Ectodermal cell (in vitro differentiated cells): ENCODE measurements around the gene BEST1.

Source experiments
- H3K27ac ChIP-seq: 2 replicates; pipeline ENCODE4 v1.7.0; 2013; ENCODE audit warnings: mild to moderate bottlenecking, low read depth, low read length; ENCODE audit not compliant: insufficient read depth, poor library complexity, severe bottlenecking
- H3K27me3 ChIP-seq: 2 replicates; pipeline ENCODE4 v1.7.0; 2013; ENCODE audit warnings: mild to moderate bottlenecking, low read length; ENCODE audit not compliant: insufficient read depth, control insufficient read depth, poor library complexity, severe bottlenecking
- H3K36me3 ChIP-seq: one replicate; pipeline ENCODE4 v1.7.0; 2013; ENCODE audit warnings: low read length; ENCODE audit not compliant: control insufficient read depth, insufficient read depth
- H3K4me1 ChIP-seq: one replicate; pipeline ENCODE4 v1.7.0; 2013; ENCODE audit warnings: low read length; ENCODE audit not compliant: control insufficient read depth, insufficient read depth
- H3K4me3 ChIP-seq: 2 replicates; pipeline ENCODE4 v1.7.0; 2013; ENCODE audit warnings: low read depth, low read length, control low read depth; ENCODE audit not compliant: insufficient read depth
- H3K9me3 ChIP-seq: 2 replicates; pipeline ENCODE4 v1.7.0; 2013; ENCODE audit warnings: mild to moderate bottlenecking, low read length, moderate library complexity; ENCODE audit not compliant: control insufficient read depth
- WGBS, 2 experiments: methylation state at CpG; one replicate each; pipeline ENCODE4 v1.1.7; 2013; ENCODE audit warnings: missing lambda C conversion rate in 2 of 2; 5-methylcytosine and 5-hydroxymethylcytosine counted together

The BEST1 gene

GRCh38 chr11:61923166-61924063, 26.7 kb upstream of the BEST1 start:
- no peaks in the 10 kb centered on the region for H3K36me3 ChIP-seq
- no peaks in the 10 kb centered on the region for H3K9me3 ChIP-seq
- peaks cover 3% of the 10 kb centered on the region for H3K27me3 ChIP-seq
- H3K4me1 ChIP-seq: peaks cover 24% of the 10 kb centered on the region
- WGBS, 2 experiments: 38% methylated on average over 18 of the region's 18 CpGs
- peak overlapping the region; percentile 36 for H3K27ac ChIP-seq
- H3K4me3 ChIP-seq: no peak overlapping the region

- Histone ChIP-seq H3K27ac (no peak overlapping the region), H3K4me1 (peaks cover 20% of the 10 kb centered on the region), H3K4me3 (no peak overlapping the region), H3K36me3 (no peaks in the 10 kb centered on the region), H3K27me3 (no peaks in the 10 kb centered on the region), H3K9me3 (no peaks in the 10 kb centered on the region)
- WGBS, 2 experiments: 83 to 85% methylated on average over 6 of the region's 6 CpGs
Measured at GRCh38 chr11:61924064-61924455, 26.1 kb upstream of the BEST1 start.

GRCh38 chr11:61925736-61926135, 24.4 kb upstream of the BEST1 start:
- 88 to 91% methylated on average over 2 of the region's 2 CpGs for WGBS, 2 experiments
- no peaks in the 10 kb centered on the region for H3K27me3 ChIP-seq
- H3K4me3 ChIP-seq: no peak overlapping the region

GRCh38 chr11:61926235-61926634, 23.9 kb upstream of the BEST1 start:
- no peaks in the 10 kb centered on the region for H3K27me3 ChIP-seq
- no peaks in the 10 kb centered on the region for H3K36me3 ChIP-seq
- WGBS, 2 experiments: 89 to 95% methylated on average over 3 of the region's 3 CpGs
- H3K4me3 ChIP-seq: no peak overlapping the region
- H3K4me1 ChIP-seq: peaks cover 17% of the 10 kb centered on the region
- H3K9me3 ChIP-seq: no peaks in the 10 kb centered on the region
- H3K27ac ChIP-seq: no peak overlapping the region

More at GRCh38 chr11:61925736-61926135, 24.4 kb upstream of the BEST1 start:
- peaks cover 17% of the 10 kb centered on the region for H3K4me1 ChIP-seq
- H3K9me3 ChIP-seq: no peaks in the 10 kb centered on the region
- H3K27ac ChIP-seq: no peak overlapping the region
- no peaks in the 10 kb centered on the region for H3K36me3 ChIP-seq

DNA sequence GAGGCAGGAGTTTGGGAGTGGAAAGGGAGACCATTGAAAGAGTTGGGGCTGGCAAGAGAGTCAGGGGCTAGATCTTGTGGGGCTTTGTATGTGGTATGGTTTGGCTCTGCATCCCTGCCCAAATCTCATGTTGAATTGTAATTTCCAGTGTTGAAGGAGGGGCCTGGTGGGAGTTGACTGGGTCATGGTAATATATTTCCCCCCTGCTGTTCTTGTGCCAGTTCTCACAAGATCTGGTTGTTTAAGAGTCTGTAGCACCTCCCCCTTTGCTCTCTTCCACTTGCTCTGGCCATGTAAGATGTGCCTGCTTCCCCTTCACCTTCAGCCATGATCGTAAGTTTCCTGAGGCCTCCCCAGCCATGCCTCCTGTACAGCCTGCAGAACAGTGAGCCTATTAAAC, 22.6 kb upstream of the BEST1 start:
- WGBS, 2 experiments: 79 to 96% methylated on average over 1 of the region's 1 CpG
- H3K27ac ChIP-seq: no peak overlapping the region
- H3K9me3 ChIP-seq: no peaks in the 10 kb centered on the region
- no peak overlapping the region for H3K4me3 ChIP-seq
- no peaks in the 10 kb centered on the region for H3K36me3 ChIP-seq
- H3K27me3 ChIP-seq: no peaks in the 10 kb centered on the region
- H3K4me1 ChIP-seq: peaks cover 16% of the 10 kb centered on the region

DNA sequence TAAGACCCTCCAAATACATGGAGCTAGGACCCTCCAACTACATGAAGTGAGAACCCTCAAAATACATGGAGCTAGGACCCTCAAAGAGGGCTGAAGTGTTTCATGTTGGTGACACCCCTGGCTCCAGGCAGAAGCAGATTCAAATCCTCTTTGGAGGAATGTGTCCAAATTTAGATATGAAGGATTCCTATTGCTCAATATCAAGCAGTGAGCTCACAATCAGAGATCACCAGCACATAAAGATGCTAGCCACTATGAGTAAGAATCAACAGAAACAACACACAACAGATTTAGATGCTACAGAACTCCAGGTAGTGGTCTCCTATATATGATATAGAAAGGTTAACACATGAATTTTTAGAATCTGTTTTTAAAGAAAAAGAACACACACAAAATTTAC, 21.5 kb upstream of the BEST1 start:
- Histone ChIP-seq H3K4me1 (peaks cover 5% of the 10 kb centered on the region), H3K9me3 (peaks cover 3% of the 10 kb centered on the region), H3K27ac (no peak overlapping the region), H3K4me3 (no peak overlapping the region), H3K27me3 (no peaks in the 10 kb centered on the region), H3K36me3 (no peaks in the 10 kb centered on the region)

DNA sequence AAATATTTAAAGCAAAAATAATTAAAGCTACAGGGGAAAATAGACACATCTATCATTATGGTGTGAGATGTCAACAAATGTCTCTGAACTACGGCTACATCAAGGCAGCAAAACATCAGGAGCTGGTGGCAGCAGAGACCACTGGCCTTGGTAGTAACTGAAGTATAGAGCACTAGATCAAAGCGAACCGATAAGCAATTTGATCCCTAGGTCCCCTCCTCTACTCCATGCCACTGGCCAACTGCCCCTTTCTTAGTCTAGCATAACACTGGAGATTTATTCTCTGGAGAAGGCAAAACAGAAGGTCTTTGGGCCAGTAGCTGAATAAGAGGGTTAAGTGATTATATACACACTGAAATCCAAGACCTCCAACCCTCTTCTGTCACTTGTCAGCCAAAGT, 19.2 kb upstream of the BEST1 start:
- Histone ChIP-seq H3K27ac (no peak overlapping the region), H3K4me3 (no peak overlapping the region), H3K9me3 (peaks cover 3% of the 10 kb centered on the region), H3K4me1 (no peaks in the 10 kb centered on the region), H3K27me3 (no peaks in the 10 kb centered on the region), H3K36me3 (no peaks in the 10 kb centered on the region)
- WGBS, 2 experiments: 94% methylated on average over 3 of the region's 3 CpGs

DNA sequence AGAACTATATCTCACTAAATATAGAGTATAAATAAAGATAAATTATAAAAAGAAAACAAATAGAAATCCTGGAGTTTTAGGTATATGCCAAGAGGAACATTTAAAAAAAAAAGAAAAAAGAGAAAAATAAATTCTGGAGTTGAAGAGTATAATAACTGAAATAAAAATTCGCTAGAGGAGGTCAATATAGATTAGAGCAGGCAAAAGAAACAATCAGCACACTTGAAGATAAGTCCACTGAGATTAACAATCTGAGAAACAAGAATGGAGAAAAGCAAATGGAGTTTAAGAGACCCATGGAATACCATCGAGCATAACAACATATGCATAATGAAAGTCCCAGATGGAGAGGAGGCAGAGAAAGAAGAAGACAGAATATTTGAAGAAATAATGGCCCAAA, 14.3 kb upstream of the BEST1 start:
- Histone ChIP-seq H3K36me3 (no peaks in the 10 kb centered on the region), H3K4me1 (no peaks in the 10 kb centered on the region), H3K9me3 (peaks cover 3% of the 10 kb centered on the region), H3K4me3 (no peak overlapping the region), H3K27me3 (no peaks in the 10 kb centered on the region), H3K27ac (no peak overlapping the region)
- 82 to 86% methylated on average over 2 of the region's 2 CpGs for WGBS, 2 experiments

DNA sequence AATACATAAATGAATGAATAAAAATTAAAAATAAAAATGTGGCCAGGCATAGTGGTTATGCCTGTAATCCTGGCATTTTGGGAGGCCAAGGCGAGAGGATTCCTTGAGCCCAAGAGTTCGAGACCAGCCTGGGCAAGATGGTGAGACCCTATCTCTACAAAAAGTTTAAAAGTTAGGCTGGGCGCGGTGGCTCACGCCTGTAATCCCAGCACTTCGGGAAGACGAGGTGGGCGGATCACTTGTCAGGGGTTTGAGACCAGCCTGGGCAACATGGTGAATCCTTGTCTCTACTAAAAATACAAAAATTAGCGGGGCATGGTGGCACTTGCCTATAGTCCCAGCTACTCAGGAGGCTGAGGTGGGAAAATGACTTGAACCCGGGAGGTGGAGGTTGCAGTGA, 9.7 kb upstream of the BEST1 start:
- H3K4me3 ChIP-seq: no peak overlapping the region
- H3K9me3 ChIP-seq: peaks cover 2% of the 10 kb centered on the region
- WGBS, 2 experiments: 90 to 92% methylated on average over 10 of the region's 10 CpGs
- H3K36me3 ChIP-seq: no peaks in the 10 kb centered on the region
- H3K27me3 ChIP-seq: no peaks in the 10 kb centered on the region
- no peak overlapping the region for H3K27ac ChIP-seq
- no peaks in the 10 kb centered on the region for H3K4me1 ChIP-seq

- no peaks in the 10 kb centered on the region for H3K27me3 ChIP-seq
- H3K4me3 ChIP-seq: no peak overlapping the region
- peaks cover 3% of the 10 kb centered on the region for H3K4me1 ChIP-seq
- H3K36me3 ChIP-seq: no peaks in the 10 kb centered on the region
- WGBS, 2 experiments: 87 to 89% methylated on average over 13 of the region's 13 CpGs
- no peak overlapping the region for H3K27ac ChIP-seq
- peaks cover 2% of the 10 kb centered on the region for H3K9me3 ChIP-seq
Measured at GRCh38 chr11:61945191-61945590, 5.0 kb upstream of the BEST1 start.
